ENCODE data around the gene TOMM22.

TOMM22 gene

GRCh38 chr22:38707984-38708383 lies 26.2 kb downstream of the TOMM22 start:
- DNase-seq (ENCODE audit: extremely low read depth, low read depth) = no peak
- no peak for TF ChIP-seq CTCF (IDR thresholded peaks at IDR 0.05; ENCODE audit: low read depth, low read length)

GRCh38 chr22:38709306-38709705 lies 27.5 kb downstream of the TOMM22 start:
- TF ChIP-seq CTCF (IDR thresholded peaks at IDR 0.05; ENCODE audit: low read depth, low read length) = no peak
- DNase-seq (ENCODE audit: extremely low read depth, low read depth) = no peak

- TF ChIP-seq CTCF (IDR thresholded peaks at IDR 0.05; ENCODE audit: low read depth, low read length) = no peak
- no peak for DNase-seq (ENCODE audit: extremely low read depth, low read depth)
These were observed 28.6 kb downstream of the TOMM22 start for GRCh38 chr22:38710351-38710750.

GRCh38 chr22:38710866-38711265 lies 29.1 kb downstream of the TOMM22 start:
- DNase-seq (ENCODE audit: extremely low read depth, low read depth) = no peak
- no peak for TF ChIP-seq CTCF (IDR thresholded peaks at IDR 0.05; ENCODE audit: low read depth, low read length)

GRCh38 chr22:38712486-38713207 lies 30.9 kb downstream of the TOMM22 start:
- no peak for DNase-seq (ENCODE audit: extremely low read depth, low read depth)
- TF ChIP-seq CTCF (IDR thresholded peaks at IDR 0.05; ENCODE audit: low read depth, low read length) = no peak

- DNase-seq (ENCODE audit: extremely low read depth, low read depth) = no peak
- no peak for TF ChIP-seq CTCF (IDR thresholded peaks at IDR 0.05; ENCODE audit: low read depth, low read length)
These were observed 32.2 kb downstream of the TOMM22 start for GRCh38 chr22:38713921-38714320.

- no peak for TF ChIP-seq CTCF (IDR thresholded peaks at IDR 0.05; ENCODE audit: low read depth, low read length)
- DNase-seq (ENCODE audit: extremely low read depth, low read depth) = no peak
These were observed 33.5 kb downstream of the TOMM22 start for GRCh38 chr22:38715176-38715764.

All from AG09319 (cell line).